ENCODE data around the gene LARP1. TPM values are rescaled to one million over a fixed set of nuclear protein-coding genes. Genes with fewer than 3 reads are reported as not detected.

Gene LARP1
- total RNA-seq, 1 donor from 2014 or later: 243 TPM

DNA sequence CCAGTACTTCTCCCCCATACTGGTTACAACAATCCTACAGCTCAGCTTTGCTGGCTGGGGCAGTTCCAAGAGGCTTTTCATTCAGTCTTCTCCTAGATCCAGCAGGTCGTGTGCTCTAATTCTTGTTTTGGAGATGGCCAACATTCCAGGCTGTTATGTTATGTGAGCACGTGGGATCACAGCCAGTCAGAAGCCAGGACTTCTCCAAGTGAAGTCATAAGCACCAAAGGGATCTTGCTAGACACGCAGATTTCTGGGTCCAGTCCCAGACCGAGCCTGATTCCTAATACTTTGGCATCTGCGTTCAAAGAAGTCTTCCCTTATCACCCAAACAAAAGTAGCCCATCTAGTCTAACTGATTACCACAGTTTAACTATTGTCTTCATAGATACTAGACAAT, 1.4 kb upstream of the LARP1 start:
- peak; percentile 78 for FAIRE-seq

DNA sequence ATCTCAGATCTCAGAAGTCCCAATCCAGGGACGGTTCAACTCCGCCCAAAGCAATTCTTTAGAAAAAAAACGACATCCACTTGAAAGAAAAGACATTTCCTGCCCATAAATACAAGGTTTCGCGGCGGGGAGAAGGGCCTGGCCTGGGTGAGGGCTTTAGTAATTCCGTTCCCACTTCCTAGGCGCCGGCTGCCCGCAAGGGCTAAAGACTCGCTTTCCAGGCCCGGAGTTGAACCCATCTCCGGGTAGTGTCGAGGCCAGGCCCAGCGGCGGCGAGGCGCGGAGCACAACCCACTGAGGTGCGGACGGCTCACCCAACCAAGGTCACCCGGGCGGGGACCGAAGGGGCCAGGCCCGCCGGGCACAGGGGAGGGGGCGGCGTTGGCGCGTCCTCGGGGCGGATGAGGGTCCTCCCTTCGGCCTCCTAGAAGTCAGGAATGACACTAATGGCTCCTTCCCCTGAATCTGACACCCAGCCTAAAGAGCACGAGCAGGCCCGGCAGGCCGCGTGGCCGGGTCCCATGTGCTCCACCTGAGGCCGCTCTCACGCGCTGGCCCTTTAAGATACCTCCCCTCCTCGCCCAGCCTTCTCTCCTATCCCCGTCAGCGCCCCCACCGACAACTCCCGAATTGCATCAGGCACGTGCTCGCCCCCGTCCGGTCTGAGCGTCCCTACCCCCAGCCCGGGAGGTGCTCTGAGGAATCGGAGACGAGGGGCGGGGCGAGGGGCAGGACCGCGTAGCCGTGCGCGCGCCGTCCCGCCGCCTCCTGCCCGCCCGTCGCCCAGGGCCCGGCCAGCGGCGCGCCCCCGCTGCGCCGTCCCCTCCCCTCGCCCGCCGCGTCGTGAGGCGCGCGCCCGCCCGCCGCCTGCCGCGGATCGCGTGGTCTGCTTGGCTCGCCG, 467 bp upstream of the LARP1 start:
- Histone ChIP-seq H2AFZ (ENCODE audit: low read depth, low read length) (peak overlapping the region; percentile 68), H3K79me2 (ENCODE audit: insufficient read depth, low read length) (peaks cover 46% of the 10 kb centered on the region), H3K9ac (ENCODE audit: low read length) (peak overlapping the region; percentile 96), H3K4me3 (ENCODE audit: insufficient read depth, low read depth, low read length) (peak overlapping the region; percentile 57), H3K36me3 (ENCODE audit: insufficient read depth, low read length) (no peaks in the 10 kb centered on the region), H3K4me2 (ENCODE audit: low read length) (peak overlapping the region; percentile 90), H3K9me3 (ENCODE audit: insufficient read depth, low read depth, low read length) (no peaks in the 10 kb centered on the region), H3K4me1 (ENCODE audit: insufficient read depth, low read length) (peaks cover 28% of the 10 kb centered on the region), H3K27me3 (ENCODE audit: insufficient read depth, low read length) (no peaks in the 10 kb centered on the region), H3K27ac (ENCODE audit: low read depth, low read length) (peak overlapping the region; percentile 86), H4K20me1 (ENCODE audit: insufficient read depth, low read length) (peaks cover 34% of the 10 kb centered on the region)
- Mint-ChIP-seq H3K36me3 (ENCODE audit: low read depth, unreplicated experiment) (no peaks in the 10 kb centered on the region), H3K27ac (ENCODE audit: unreplicated experiment) (peak overlapping the region; percentile 97), H3K27me3 (ENCODE audit: low read depth, unreplicated experiment) (no peaks in the 10 kb centered on the region), H3K4me3 (ENCODE audit: unreplicated experiment) (peak overlapping the region; percentile 85), H3K4me1 (ENCODE audit: low read depth, unreplicated experiment) (peaks cover 26% of the 10 kb centered on the region), H3K9me3 (ENCODE audit: unreplicated experiment) (no peaks in the 10 kb centered on the region)
- FAIRE-seq (no peak), DNase-seq (ENCODE audit: low read depth) (peak; percentile 96)
- TF ChIP-seq EZH2 (IDR thresholded peaks at IDR 0.05; ENCODE audit: insufficient read depth, low read length): no peak
- peak; percentile 24 for TF ChIP-seq CTCF (IDR thresholded peaks at IDR 0.05; ENCODE audit: insufficient read depth, low read depth, low read length)

More for the DNA sequence above, 1.4 kb upstream of the LARP1 start:
- Mint-ChIP-seq H3K4me1 (ENCODE audit: low read depth, unreplicated experiment) (peaks cover 18% of the 10 kb centered on the region), H3K27me3 (ENCODE audit: low read depth, unreplicated experiment) (no peaks in the 10 kb centered on the region), H3K36me3 (ENCODE audit: low read depth, unreplicated experiment) (no peaks in the 10 kb centered on the region), H3K4me3 (ENCODE audit: unreplicated experiment) (peak overlapping the region; percentile 85), H3K27ac (ENCODE audit: unreplicated experiment) (peak overlapping the region; percentile 97), H3K9me3 (ENCODE audit: unreplicated experiment) (no peaks in the 10 kb centered on the region)
- H3K27ac ChIP-seq (ENCODE audit: low read depth, low read length): peak overlapping the region; percentile 86
- H3K9ac ChIP-seq (ENCODE audit: low read length): peak overlapping the region; percentile 87
- peak overlapping the region; percentile 90 for H3K4me2 ChIP-seq (ENCODE audit: low read length)
- H3K27me3 ChIP-seq (ENCODE audit: insufficient read depth, low read length): no peaks in the 10 kb centered on the region
- no peaks in the 10 kb centered on the region for H3K9me3 ChIP-seq (ENCODE audit: insufficient read depth, low read depth, low read length)
- H3K36me3 ChIP-seq (ENCODE audit: insufficient read depth, low read length): no peaks in the 10 kb centered on the region
- peaks cover 37% of the 10 kb centered on the region for H3K79me2 ChIP-seq (ENCODE audit: insufficient read depth, low read length)
- no peak overlapping the region for H3K4me3 ChIP-seq (ENCODE audit: insufficient read depth, low read depth, low read length)
- peaks cover 25% of the 10 kb centered on the region for H3K4me1 ChIP-seq (ENCODE audit: insufficient read depth, low read length)
- no peak for TF ChIP-seq EZH2 (IDR thresholded peaks at IDR 0.05; ENCODE audit: insufficient read depth, low read length)
- TF ChIP-seq CTCF (IDR thresholded peaks at IDR 0.05; ENCODE audit: insufficient read depth, low read depth, low read length): no peak
- H4K20me1 ChIP-seq (ENCODE audit: insufficient read depth, low read length): peaks cover 24% of the 10 kb centered on the region
- DNase-seq (ENCODE audit: low read depth): peak; percentile 94
- no peak overlapping the region for H2AFZ ChIP-seq (ENCODE audit: low read depth, low read length)

Data from astrocyte (in vitro differentiated cells and primary cell).